Endothelial cell of umbilical vein (primary cell): ENCODE measurements around the gene GALNT2. TPM values are rescaled to one million over a fixed set of nuclear protein-coding genes. Genes with fewer than 3 reads are reported as not detected.

Experiments used
- BruUV-seq: library from RNA; stranded (reverse); fragments of 400-500 nt; replicated peaks from 2 replicates; lab custom pipeline; 2021; lab: Mats Ljungman, UMichigan
- CTCF ChIA-PET: fragments of 300-600, 350-600 bp; sonication (Branson Sonifier 250); formaldehyde crosslinking; loops from one replicate; lab custom pipeline; 2021; ENCODE audit warnings: antibody characterized with exemption, inconsistent platforms; lab: Charles Lee
- POLR2A ChIA-PET: fragments of 300-600, 350-600 bp; sonication (Branson Sonifier 250); formaldehyde crosslinking; loops from one replicate; lab custom pipeline; 2021; ENCODE audit warnings: antibody characterized with exemption, inconsistent platforms; lab: Charles Lee
- DNase-seq: peaks from one replicate; pipeline ENCODE4 v3.0.0-alpha.2; 2011; ENCODE audit warnings: low read depth, low spot score
- FAIRE-seq: peaks from 2 replicates; lab custom pipeline; 2011; peaks lifted over from hg19 to GRCh38; lab: Jason Lieb, UNC
- H2AFZ ChIP-seq: 2 replicates; pipeline ENCODE4 v1.6.0; 2012; ENCODE audit warnings: low read depth, low read length, control low read depth, inconsistent platforms
- H3K27ac ChIP-seq: 2 replicates; pipeline ENCODE4 v1.5.1; 2011; ENCODE audit warnings: low read depth, mild to moderate bottlenecking, control low read depth, low read length, moderate library complexity; ENCODE audit not compliant: insufficient read depth
- H3K27me3 ChIP-seq, 2 experiments: 2 replicates each; pipeline versions ENCODE4 v1.6.0 to v1.6.1; 2011; ENCODE audit warnings: low read length in 2 of 2, mixed read lengths in 1 of 2; ENCODE audit not compliant: control insufficient read depth in 2 of 2, insufficient read depth in 2 of 2
- H3K36me3 ChIP-seq, 2 experiments: 2 replicates in 1 of 2; 3 replicates in 1 of 2; pipeline ENCODE4 v1.5.1; 2011; ENCODE audit warnings: low read length in 2 of 2, mild to moderate bottlenecking in 1 of 2, moderate library complexity in 1 of 2; ENCODE audit not compliant: control insufficient read depth in 2 of 2, insufficient read depth in 2 of 2; ENCODE audit errors: extremely low read depth in 1 of 2
- H3K4me1 ChIP-seq: 3 replicates; pipeline ENCODE4 v1.5.1; 2011; ENCODE audit warnings: mild to moderate bottlenecking, low read length; ENCODE audit not compliant: control insufficient read depth, insufficient read depth; ENCODE audit errors: extremely low read depth
- H3K4me2 ChIP-seq: 2 replicates; pipeline ENCODE4 v1.6.1; 2011; ENCODE audit warnings: low read length, control low read depth, mixed read lengths; ENCODE audit not compliant: insufficient read depth
- H3K4me3 ChIP-seq, 3 experiments: fragments of 200-600 bp in 1 of 3; sonication (generic), shearing (Covaris generic) in 1 of 3; replicated peaks in 1 of 3; 2 replicates each; pipeline ENCODE4 v1.5.1; 2011 to 2016; ENCODE audit warnings: control low read depth in 3 of 3, low read length in 3 of 3, mild to moderate bottlenecking in 2 of 3, inconsistent platforms in 1 of 3, low read depth in 1 of 3, moderate library complexity in 1 of 3; ENCODE audit not compliant: insufficient read depth in 1 of 3
- H3K79me2 ChIP-seq: 2 replicates; pipeline ENCODE4 v1.6.0; 2012; ENCODE audit warnings: low read length, inconsistent platforms; ENCODE audit not compliant: control insufficient read depth, insufficient read depth
- H3K9ac ChIP-seq: replicated peaks from 2 replicates; pipeline ENCODE3; 2011; ENCODE audit warnings: low read length, control low read depth; ENCODE audit not compliant: insufficient read depth; ENCODE audit errors: extremely low read depth
- H3K9me1 ChIP-seq: replicated peaks from 3 replicates; pipeline ENCODE4 v1.6.0; 2011; ENCODE audit warnings: mild to moderate bottlenecking, low read length; ENCODE audit not compliant: control insufficient read depth, insufficient read depth; ENCODE audit errors: extremely low read depth
- H3K9me3 ChIP-seq: replicated peaks from 2 replicates; pipeline ENCODE4 v1.5.1; 2012; ENCODE audit warnings: low read length, inconsistent platforms; ENCODE audit not compliant: control insufficient read depth, insufficient read depth
- H4K20me1 ChIP-seq: replicated peaks from 2 replicates; pipeline ENCODE3; 2011; ENCODE audit warnings: mild to moderate bottlenecking, low read length; ENCODE audit not compliant: control insufficient read depth, insufficient read depth; ENCODE audit errors: extremely low read depth
- CTCF ChIP-seq, 2 donors: IDR thresholded peaks; 1 replicate in 1 of 2; 2 replicates in 1 of 2; pipeline ENCODE4 v1.5.1; 2011; ENCODE audit warnings: low read length in 2 of 2, mild to moderate bottlenecking in 2 of 2, moderate library complexity in 2 of 2, control low read depth in 1 of 2, inconsistent platforms in 1 of 2, low read depth in 1 of 2; ENCODE audit not compliant: insufficient read depth in 1 of 2; ENCODE audit errors: extremely low read depth in 1 of 2
- EZH2 ChIP-seq: IDR thresholded peaks from 2 replicates; pipeline ENCODE4 v1.6.1; 2012; ENCODE audit warnings: borderline replicate concordance, low read depth, mild to moderate bottlenecking, moderate library complexity, low read length, inconsistent platforms; ENCODE audit not compliant: severe bottlenecking
- FOS ChIP-seq: IDR thresholded peaks from 2 replicates; pipeline ENCODE4 v1.6.1; 2011; ENCODE audit warnings: mild to moderate bottlenecking, low read length, moderate library complexity, borderline replicate concordance; ENCODE audit not compliant: insufficient read depth
- GATA2 ChIP-seq: IDR thresholded peaks from 2 replicates; pipeline ENCODE4 v1.7.0; 2011; ENCODE audit warnings: low read depth, mild to moderate bottlenecking, moderate library complexity, mixed read lengths, low read length; ENCODE audit not compliant: insufficient read length, insufficient read depth
- JUN ChIP-seq: IDR thresholded peaks from 2 replicates; pipeline ENCODE4 v1.6.1; 2011; ENCODE audit warnings: borderline replicate concordance, low read depth; ENCODE audit not compliant: insufficient read length, insufficient read depth
- MAX ChIP-seq: IDR thresholded peaks from 2 replicates; pipeline ENCODE4 v1.6.1; 2011; ENCODE audit not compliant: insufficient read depth, insufficient read length
- MYC ChIP-seq: IDR thresholded peaks from one replicate; pipeline ENCODE4 v1.6.1; 2011; ENCODE audit warnings: mild to moderate bottlenecking, low read depth, low read length
- POLR2A ChIP-seq: IDR thresholded peaks from 2 replicates; pipeline ENCODE4 v1.6.1; 2012; ENCODE audit warnings: low read depth, mild to moderate bottlenecking, control low read depth, low read length
- POLR2AphosphoS5 ChIP-seq: IDR thresholded peaks from 2 replicates; pipeline ENCODE4 v1.6.1; 2012; ENCODE audit warnings: low read depth, mild to moderate bottlenecking, control low read depth, low read length, moderate library complexity; ENCODE audit not compliant: insufficient read depth
- dilution Hi-C: fragments of 300-500 bp; cut with MboI; formaldehyde crosslinking; loops from one replicate; pipeline ENCODE4 v1.15.0; 2019; ENCODE audit warnings: low sequenced_read_pairs; ENCODE audit not compliant: extremely low pct_ligation_motif_present
- intact Hi-C: fragments of 100-400 bp; cut with micrococcal nuclease; formaldehyde crosslinking; loops from one replicate; pipeline ENCODE4 v1.10.0; 2022
- polyA plus RNA-seq, 4 experiments: library from polyadenylated mRNA; depleted of rRNA in 3 of 4; stranded (reverse) in 3 of 4; unstranded in 1 of 4; fragments of >200 nt; gene quantifications; 2 replicates each; pipeline versions ENCODE4 v1.2.1 to v1.2.3, GENCODE V29; 2011 to 2012; ENCODE audit warnings: missing spikeins in 1 of 4
- total RNA-seq: library from RNA; stranded (reverse); gene quantifications from 2 replicates; pipeline ENCODE4 v1.2.3, GENCODE V29; 2021

Gene GALNT2
- total and polyA plus RNA-seq, 2 donors (not counting 3 experiments of a cell fraction or from before 2014, with no cell fraction given), result 56.3 to 77.5 TPM

GRCh38 chr1:230262867-230263567 is 196.0 kb downstream of the GALNT2 start:
- dilution Hi-C loops, result no loop called here
- Histone ChIP-seq H3K9ac (no peak overlapping the region), H3K36me3 (peaks cover 2 to 22% of the 10 kb centered on the region in 2 experiments), H3K27me3 (no peaks in the 10 kb centered on the region), H2AFZ (no peak overlapping the region), H3K4me3 (no peak overlapping the region), H3K9me1 (no peaks in the 10 kb centered on the region), H3K9me3 (no peaks in the 10 kb centered on the region), H3K79me2 (no peaks in the 10 kb centered on the region), H3K27ac (no peak overlapping the region), H3K4me2 (no peak overlapping the region), H3K4me1 (no peaks in the 10 kb centered on the region), H4K20me1 (no peaks in the 10 kb centered on the region)
- no TSS peak for BruUV-seq
- FAIRE-seq (no peak), DNase-seq (no peak)
- ChIA-PET POLR2A (no interaction called here), CTCF (interaction anchor here (1.2 kb wide), 1 partner anchor 704 kb away, joined by 3 read pairs; the partner anchor contains the start of gene ABCB10)
- intact Hi-C loops, result no loop called here
- TF ChIP-seq FOS (no peak), JUN (no peak), MAX (no peak), POLR2AphosphoS5 (no peak), CTCF (IDR thresholded peaks at IDR 0.05; ENCODE audit: extremely low read depth in 1 of 2, insufficient read depth in 1 of 2, low read depth in 1 of 2, low read length in 2 of 2) (no peak), POLR2A (no peak), GATA2 (no peak), MYC (no peak), EZH2 (no peak)
